ENCODE data around the gene ZNF574.
A peak's percentile ranks its signal among the peaks of the same experiment; 100 is the strongest.
"Not testable (repeated sequence)": the region's sequence is repeated elsewhere in the genome, so short reads cannot be mapped to it uniquely, and the experiment has no call there.

The ZNF574 gene

DNA sequence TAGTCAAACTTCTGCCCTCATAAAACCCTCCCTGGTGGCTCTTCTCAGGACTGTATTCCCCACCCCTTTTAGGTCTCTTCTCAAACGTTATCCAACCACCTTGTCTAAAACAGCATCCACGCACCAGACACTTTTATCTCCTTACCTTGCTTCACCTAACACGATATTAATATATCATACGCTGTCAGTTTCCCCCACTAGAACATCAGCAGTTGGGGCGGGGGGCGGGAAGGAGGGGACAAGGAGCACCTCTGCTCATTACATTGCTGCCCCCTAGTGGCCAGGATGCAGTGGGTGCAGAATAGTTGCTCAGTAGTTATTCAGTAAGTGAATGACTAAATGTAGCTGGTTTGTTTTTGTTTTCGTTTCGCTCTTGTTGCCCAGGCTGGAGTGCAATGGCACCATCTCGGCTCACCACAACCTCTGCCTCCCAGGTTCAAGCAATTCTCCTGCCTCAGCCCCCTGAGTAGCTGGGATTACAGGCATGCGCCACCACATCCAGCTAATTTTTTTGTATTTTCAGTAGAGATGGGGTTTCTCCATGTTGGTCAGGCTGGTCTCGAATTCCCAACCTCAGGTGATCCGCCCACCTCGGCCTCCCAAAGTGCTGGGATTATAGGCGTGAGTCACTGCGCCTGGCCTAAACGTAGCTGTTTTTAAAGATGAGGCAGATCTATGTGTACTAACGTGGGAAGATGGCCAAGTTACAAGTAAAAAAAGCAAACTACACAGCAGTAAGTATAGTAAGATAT, 41.1 kb upstream of the ZNF574 start:
- CTCF ChIA-PET: interaction anchor here (0.5 to 1.7 kb wide), 14 partner anchors 10 to 562 kb away, joined by 3 to 10 read pairs (median 3); partner anchors contain the start of gene RABAC1
- POLR2A ChIA-PET (ENCODE audit: low non-redundant PET); H3K27ac ChIP-seq: not testable (repeated sequence)
- TF ChIP-seq, protein P1, sequence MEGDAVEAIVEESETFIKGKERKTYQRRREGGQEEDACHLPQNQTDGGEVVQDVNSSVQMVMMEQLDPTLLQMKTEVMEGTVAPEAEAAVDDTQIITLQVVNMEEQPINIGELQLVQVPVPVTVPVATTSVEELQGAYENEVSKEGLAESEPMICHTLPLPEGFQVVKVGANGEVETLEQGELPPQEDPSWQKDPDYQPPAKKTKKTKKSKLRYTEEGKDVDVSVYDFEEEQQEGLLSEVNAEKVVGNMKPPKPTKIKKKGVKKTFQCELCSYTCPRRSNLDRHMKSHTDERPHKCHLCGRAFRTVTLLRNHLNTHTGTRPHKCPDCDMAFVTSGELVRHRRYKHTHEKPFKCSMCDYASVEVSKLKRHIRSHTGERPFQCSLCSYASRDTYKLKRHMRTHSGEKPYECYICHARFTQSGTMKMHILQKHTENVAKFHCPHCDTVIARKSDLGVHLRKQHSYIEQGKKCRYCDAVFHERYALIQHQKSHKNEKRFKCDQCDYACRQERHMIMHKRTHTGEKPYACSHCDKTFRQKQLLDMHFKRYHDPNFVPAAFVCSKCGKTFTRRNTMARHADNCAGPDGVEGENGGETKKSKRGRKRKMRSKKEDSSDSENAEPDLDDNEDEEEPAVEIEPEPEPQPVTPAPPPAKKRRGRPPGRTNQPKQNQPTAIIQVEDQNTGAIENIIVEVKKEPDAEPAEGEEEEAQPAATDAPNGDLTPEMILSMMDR (conservative IDR thresholded peaks at IDR 0.05; ENCODE audit: low read depth): peak; percentile 89
- DNase-seq (ENCODE audit: low spot score): peak; percentile 71

DNA sequence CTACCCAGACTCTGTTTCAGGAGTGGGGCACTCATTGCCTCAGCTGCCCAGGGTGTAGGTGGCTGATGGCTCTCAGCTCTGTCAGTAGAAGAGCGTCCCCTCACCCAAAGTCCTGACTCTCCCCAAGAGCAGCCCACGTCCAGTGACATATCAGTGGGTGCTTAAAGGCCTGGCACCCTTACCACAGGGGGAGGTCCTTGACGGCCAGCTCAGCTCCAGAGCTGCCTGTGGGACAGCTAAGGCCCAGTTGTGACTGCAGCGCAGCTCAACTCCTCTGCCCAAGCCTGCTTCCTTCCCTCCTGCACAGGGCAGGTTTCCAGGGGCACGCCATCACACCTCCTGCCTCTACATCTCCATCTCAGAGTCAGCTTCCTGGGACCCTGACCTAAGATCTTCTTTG, 38.3 kb upstream of the ZNF574 start:
- TF ChIP-seq, protein P1 (conservative IDR thresholded peaks at IDR 0.05; ENCODE audit: low read depth): no peak
- ChIA-PET POLR2A (ENCODE audit: low non-redundant PET) (interaction anchor here (0.6 kb wide), 1 partner anchor 25 kb away, joined by 8 read pairs; no protein-coding TSS in a partner anchor), CTCF (interaction anchor here (0.5 kb wide), 1 partner anchor 40 kb away, joined by 4 read pairs; no protein-coding TSS in a partner anchor)
- DNase-seq (ENCODE audit: low spot score): no peak
- no peak overlapping the region for H3K27ac ChIP-seq

DNA sequence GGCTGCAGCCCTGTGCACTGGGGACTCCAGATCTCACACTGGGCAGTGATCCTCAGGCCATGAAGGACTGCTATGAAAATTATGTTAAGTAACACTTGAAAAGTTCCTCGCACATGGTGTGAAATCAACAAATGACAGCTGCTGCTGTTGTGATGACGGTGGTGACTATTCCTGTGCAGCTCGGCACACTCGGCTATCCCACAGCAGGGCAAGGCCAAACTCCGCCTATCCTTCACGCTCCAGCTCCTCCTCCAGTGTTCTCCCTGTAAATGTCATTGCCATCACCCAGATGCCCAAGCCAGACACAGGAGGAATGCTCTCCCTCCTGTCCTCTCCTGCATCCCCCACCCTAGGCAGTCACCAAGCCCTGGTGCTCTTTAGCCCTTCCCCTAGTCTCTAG, 37.3 kb upstream of the ZNF574 start:
- no peak for DNase-seq (ENCODE audit: low spot score)
- POLR2A ChIA-PET (ENCODE audit: low non-redundant PET): no interaction called here
- TF ChIP-seq, protein P1 (conservative IDR thresholded peaks at IDR 0.05; ENCODE audit: low read depth): no peak
- CTCF ChIA-PET: no interaction called here
- H3K27ac ChIP-seq: no peak overlapping the region

DNA sequence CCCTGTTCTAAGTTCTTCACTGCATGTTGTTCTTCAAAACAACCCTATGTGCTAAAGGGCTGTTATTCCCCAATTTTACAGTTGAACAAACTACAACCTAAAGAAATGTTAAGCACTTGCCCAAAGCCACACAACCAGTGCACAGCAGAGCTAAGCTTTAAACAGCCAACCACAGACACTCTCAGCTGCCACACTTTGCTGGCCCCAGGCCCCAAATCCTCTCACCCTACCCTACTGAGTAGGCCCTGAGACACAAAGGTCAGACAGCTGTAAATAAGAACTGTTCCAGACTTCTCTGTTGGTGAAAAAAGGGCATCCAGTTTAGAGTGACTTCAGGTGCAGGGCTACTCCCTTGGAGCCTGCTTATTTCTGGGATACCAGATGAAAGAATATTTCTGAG, 35.9 kb upstream of the ZNF574 start:
- ChIA-PET CTCF (no interaction called here), POLR2A (ENCODE audit: low non-redundant PET) (no interaction called here)
- TF ChIP-seq, protein P1 (conservative IDR thresholded peaks at IDR 0.05; ENCODE audit: low read depth): no peak
- DNase-seq (ENCODE audit: low spot score): no peak
- no peak overlapping the region for H3K27ac ChIP-seq

DNA sequence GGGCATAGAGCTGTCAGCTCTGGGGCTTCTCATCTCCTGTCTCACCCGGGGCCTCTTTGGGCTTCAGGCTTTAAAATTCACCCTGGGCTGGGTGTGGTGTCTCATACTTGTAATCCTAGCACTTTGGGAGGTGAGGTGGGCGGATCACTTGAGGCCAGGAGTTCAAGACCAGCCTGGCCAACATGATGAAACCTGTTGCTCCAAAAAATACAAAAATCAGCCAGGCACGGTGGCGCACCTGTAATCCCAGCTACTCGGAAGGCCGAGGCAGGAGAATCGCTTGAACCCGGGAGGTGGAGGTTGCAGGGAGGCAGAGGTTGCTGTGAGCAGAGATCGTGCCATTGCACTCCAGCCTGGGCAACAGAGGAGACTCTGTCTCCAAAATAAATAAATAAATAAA, 35.5 kb upstream of the ZNF574 start:
- DNase-seq (ENCODE audit: low spot score); H3K27ac ChIP-seq; CTCF ChIA-PET; POLR2A ChIA-PET (ENCODE audit: low non-redundant PET): not testable (repeated sequence)

DNA sequence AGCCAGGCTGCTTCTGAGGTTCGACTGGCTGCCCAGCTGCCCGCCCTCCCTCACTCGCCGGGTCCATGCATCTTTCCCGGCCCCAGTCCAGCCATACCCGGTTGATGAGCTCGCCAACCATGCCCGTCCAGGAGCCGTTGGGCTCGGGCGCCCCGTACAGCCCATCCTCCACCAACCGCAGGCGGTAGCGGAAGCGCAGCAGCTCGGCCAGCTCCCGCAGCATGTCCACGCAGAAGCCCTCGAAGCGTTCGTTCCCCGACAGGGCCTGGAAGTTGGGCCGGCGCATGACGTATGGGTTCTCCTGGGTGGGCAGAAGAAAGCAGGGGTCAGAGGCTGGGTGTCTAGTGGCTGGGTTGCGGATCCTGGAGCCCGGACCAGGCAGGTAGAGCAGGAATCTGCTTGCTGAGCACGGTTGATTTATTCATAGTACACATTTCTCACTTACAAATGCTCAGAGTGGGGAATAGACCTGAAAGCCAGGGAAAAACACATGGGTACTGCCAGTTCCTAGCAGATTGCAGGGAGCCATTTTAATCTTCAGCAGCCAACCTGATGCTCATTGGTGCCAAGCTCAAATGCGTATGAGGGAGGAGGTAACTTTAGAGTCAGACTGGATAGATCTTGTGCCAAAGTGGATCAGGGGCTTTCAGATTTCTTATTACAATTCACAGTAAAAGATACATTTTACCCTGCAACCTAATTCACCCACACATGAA, 33.4 kb upstream of the ZNF574 start:
- CTCF ChIA-PET: interaction anchor here (1.0 kb wide), 1 partner anchor 9 kb away, joined by 3 read pairs; no protein-coding TSS in a partner anchor

More for the DNA sequence above, 33.4 kb upstream of the ZNF574 start:
- POLR2A ChIA-PET (ENCODE audit: low non-redundant PET): no interaction called here
- H3K27ac ChIP-seq: no peak overlapping the region
- TF ChIP-seq, protein P1 (conservative IDR thresholded peaks at IDR 0.05; ENCODE audit: low read depth): no peak
- DNase-seq (ENCODE audit: low spot score): no peak
